CD4-positive, CD25-positive, alpha-beta regulatory T cell (primary cell): ENCODE data around the gene KIF26A. TPM values are rescaled to one million over a fixed set of nuclear protein-coding genes. Genes with fewer than 3 reads are reported as not detected.
"Not testable (repeated sequence)": the region's sequence is repeated elsewhere in the genome, so short reads cannot be mapped to it uniquely, and the experiment has no call there.

ENCODE experiments used
- ATAC-seq, 2 donors: fragments of 150-1000 bp; cut with Tn5 transposase; one replicate each; pipeline ENCODE4 v1.10.0; 2021; ENCODE audit warnings: low read depth in 2 of 2, moderate number of reproducible peaks in 2 of 2, moderate library complexity in 1 of 2
- DNase-seq, 3 donors: peaks; one replicate each; pipeline versions ENCODE4 v3.0.0 to v3.0.0-alpha.2; 2012 to 2022; ENCODE audit warnings: mixed read lengths in 1 of 3
- H3K27ac ChIP-seq: one replicate; pipeline ENCODE4 v1.7.0; 2013; ENCODE audit warnings: mild to moderate bottlenecking, low read length; ENCODE audit not compliant: insufficient read depth, poor library complexity, severe bottlenecking
- H3K27me3 ChIP-seq: one replicate; pipeline ENCODE4 v1.7.0; 2013; ENCODE audit warnings: low read length; ENCODE audit not compliant: control insufficient read depth, insufficient read depth
- H3K36me3 ChIP-seq: one replicate; pipeline ENCODE4 v1.7.0; 2013; ENCODE audit warnings: mild to moderate bottlenecking, low read length, moderate library complexity; ENCODE audit not compliant: control insufficient read depth, insufficient read depth
- H3K4me1 ChIP-seq: 2 replicates; pipeline ENCODE4 v1.7.0; 2013; ENCODE audit warnings: mild to moderate bottlenecking, low read length; ENCODE audit not compliant: insufficient read depth, control insufficient read depth, poor library complexity, severe bottlenecking
- H3K4me3 ChIP-seq: one replicate; pipeline ENCODE4 v1.7.0; 2013; ENCODE audit warnings: low read depth, mild to moderate bottlenecking, low read length, moderate library complexity
- H3K9me3 ChIP-seq, 2 experiments: 1 replicate in 1 of 2; 2 replicates in 1 of 2; pipeline ENCODE4 v1.7.0; 2013; ENCODE audit warnings: low read length in 2 of 2, mild to moderate bottlenecking in 1 of 2, moderate library complexity in 1 of 2; ENCODE audit not compliant: control insufficient read depth in 2 of 2
- H3K27ac Mint-ChIP-seq, 3 donors: one replicate each; pipeline ENCODE4 v1.8.0; 2020 to 2022; ENCODE audit warnings: mild to moderate bottlenecking in 3 of 3, mixed read lengths in 3 of 3, moderate library complexity in 2 of 3
- H3K27me3 Mint-ChIP-seq: one replicate; pipeline ENCODE4 v1.8.0; 2022; ENCODE audit warnings: mild to moderate bottlenecking, mixed read lengths
- H3K36me3 Mint-ChIP-seq: one replicate; pipeline ENCODE4 v1.8.0; 2020; ENCODE audit warnings: mixed read lengths
- H3K4me1 Mint-ChIP-seq, 4 donors: one replicate each; pipeline ENCODE4 v1.8.0; 2020 to 2022; ENCODE audit warnings: mixed read lengths in 4 of 4, mild to moderate bottlenecking in 1 of 4
- H3K4me3 Mint-ChIP-seq, 4 donors: one replicate each; pipeline ENCODE4 v1.8.0; 2020 to 2022; ENCODE audit warnings: mild to moderate bottlenecking in 4 of 4, mixed read lengths in 4 of 4, moderate library complexity in 3 of 4
- H3K9me3 Mint-ChIP-seq, 7 donors: one replicate each; pipeline ENCODE4 v1.8.0; 2020 to 2022; ENCODE audit warnings: mixed read lengths in 7 of 7, mild to moderate bottlenecking in 3 of 7, moderate library complexity in 2 of 7
- polyA plus RNA-seq, 4 donors: library from polyadenylated mRNA; unstranded; fragments of 300-500 nt; fragmentation: Illumina TruSeq; gene quantifications; one replicate each; pipeline ENCODE4 v1.2.3, GENCODE V29; 2021
- total RNA-seq: library from RNA; stranded (reverse); gene quantifications from one replicate; pipeline ENCODE4 v1.2.3, GENCODE V29; 2022

KIF26A gene
- total and polyA plus RNA-seq, 5 donors from 2014 or later: 0.07 TPM; not detected in 4

DNA sequence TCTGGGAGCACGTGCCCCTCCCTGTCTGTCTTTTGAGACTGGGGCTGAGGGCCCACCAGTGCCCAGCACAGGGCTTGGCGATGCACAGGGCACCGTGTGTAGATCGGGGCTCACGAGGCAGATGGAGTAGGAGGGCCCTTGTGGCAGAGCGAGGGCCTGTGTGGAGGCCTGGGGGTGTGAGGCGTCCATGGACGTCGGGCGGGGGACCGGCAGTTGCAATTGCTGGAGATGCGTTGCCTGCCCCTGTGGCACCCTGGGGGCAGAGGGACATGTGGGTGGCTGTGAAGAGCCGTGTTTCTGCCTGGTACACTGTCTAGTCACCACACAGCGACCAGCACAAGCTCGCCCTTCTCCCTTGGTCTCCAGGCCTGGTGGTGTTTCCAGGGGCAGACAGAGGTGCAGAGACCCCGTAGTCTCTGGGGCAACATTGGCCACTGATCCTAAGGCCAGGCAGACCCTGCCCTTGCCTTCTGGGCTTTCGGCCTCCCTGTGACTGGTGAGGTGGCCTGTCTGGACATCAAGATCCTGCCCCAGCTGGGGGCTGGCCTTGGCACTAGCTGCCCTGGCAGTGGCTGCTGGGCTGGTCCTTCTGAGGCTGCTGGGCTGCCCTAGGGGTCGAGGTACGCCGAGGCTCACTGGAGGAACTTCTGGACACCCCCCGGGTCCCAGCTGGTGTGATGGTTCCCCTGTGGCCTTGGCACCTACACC is 14.5 kb downstream of the KIF26A start:
- Histone ChIP-seq H3K27me3 (no peaks in the 10 kb centered on the region), H3K27ac (no peak overlapping the region), H3K4me3 (no peak overlapping the region), H3K9me3 (no peaks in the 10 kb centered on the region), H3K36me3 (no peaks in the 10 kb centered on the region), H3K4me1 (no peaks in the 10 kb centered on the region)
- Mint-ChIP-seq H3K27me3 (peaks cover 5% of the 10 kb centered on the region), H3K9me3 (peaks cover 0 to 1% (median 0%) of the 10 kb centered on the region in 7 donors), H3K36me3 (no peaks in the 10 kb centered on the region), H3K4me1 (no peaks in the 10 kb centered on the region), H3K4me3 (no peak overlapping the region), H3K27ac (no peak overlapping the region)
- DNase-seq (no peak), ATAC-seq (no peak)

DNA sequence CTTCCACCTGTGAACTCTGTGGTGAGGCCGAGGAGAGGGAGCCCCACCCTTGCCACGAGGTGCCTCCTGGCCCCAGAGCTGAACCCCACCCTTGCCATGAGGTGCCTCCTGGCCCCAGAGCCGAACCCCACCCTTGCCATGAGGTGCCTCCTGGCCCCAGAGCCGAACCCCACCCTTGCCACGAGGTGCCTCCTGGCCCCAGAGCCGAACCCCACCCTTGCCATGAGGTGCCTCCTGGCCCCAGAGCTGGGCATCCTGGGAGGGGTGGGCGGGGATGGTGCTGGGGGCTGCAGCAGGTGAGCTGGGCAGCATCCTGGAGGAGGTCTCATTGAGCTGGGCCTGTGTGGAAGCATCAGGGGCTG is 15.0 kb downstream of the KIF26A start:
- H3K27me3 Mint-ChIP-seq, H3K27ac ChIP-seq, H3K27me3 ChIP-seq, H3K4me3 ChIP-seq, H3K4me1 ChIP-seq, H3K9me3 ChIP-seq, H3K4me3 Mint-ChIP-seq, H3K36me3 Mint-ChIP-seq, DNase-seq, H3K36me3 ChIP-seq, H3K4me1 Mint-ChIP-seq, H3K9me3 Mint-ChIP-seq, H3K27ac Mint-ChIP-seq, ATAC-seq: not testable (repeated sequence)

DNA sequence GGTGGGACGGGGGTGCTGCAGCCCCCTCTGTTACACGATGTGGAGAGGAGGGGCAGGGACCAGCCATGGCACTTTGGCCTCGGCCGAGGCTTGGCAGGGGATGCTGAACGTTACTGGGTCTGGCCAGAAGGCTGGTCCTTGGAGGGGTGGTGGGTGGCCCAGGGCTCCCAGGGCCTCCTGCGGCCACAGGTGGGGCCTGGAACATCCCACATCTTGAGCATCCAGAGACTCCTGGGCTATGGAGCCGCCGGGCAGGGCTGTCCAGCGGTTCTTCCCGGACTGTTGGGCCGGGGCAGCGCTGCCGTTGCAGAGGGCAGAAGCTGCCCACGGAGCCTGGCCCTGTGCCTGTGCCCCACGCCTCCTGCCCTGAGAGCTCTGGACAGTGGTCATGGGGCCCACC is 15.9 kb downstream of the KIF26A start:
- Mint-ChIP-seq H3K9me3 (peaks cover 0 to 1% (median 0%) of the 10 kb centered on the region in 7 donors), H3K4me3 (no peak overlapping the region), H3K36me3 (no peaks in the 10 kb centered on the region), H3K4me1 (no peaks in the 10 kb centered on the region), H3K27me3 (peaks cover 5% of the 10 kb centered on the region), H3K27ac (no peak overlapping the region)
- H3K9me3 ChIP-seq: no peaks in the 10 kb centered on the region
- no peak overlapping the region for H3K4me3 ChIP-seq
- no peak overlapping the region for H3K27ac ChIP-seq
- no peak for ATAC-seq
- DNase-seq: no peak
- no peaks in the 10 kb centered on the region for H3K4me1 ChIP-seq
- no peaks in the 10 kb centered on the region for H3K27me3 ChIP-seq
- H3K36me3 ChIP-seq: no peaks in the 10 kb centered on the region

DNA sequence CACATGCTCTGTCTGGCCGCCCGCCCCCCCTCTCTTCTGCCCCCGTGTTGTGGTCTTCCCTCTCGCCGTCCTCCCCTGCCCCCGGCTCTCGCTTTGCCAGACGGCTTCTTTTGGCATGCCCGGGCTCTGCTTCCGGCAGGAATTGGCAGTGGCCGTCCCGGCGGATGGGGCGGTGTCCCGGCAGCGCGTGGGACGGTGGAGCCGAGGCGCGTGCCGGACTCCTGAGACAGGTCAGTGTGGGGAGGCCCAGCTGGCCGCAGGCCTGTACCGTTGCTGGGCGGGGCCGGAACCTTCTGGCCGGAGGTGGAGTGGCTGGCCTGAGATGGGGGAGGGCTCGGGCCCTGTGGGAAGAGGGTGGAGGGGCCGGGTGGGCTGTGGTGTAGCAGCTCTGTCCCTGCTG is 17.1 kb downstream of the KIF26A start:
- peaks cover 5% of the 10 kb centered on the region for H3K27me3 Mint-ChIP-seq
- ATAC-seq (no peak), DNase-seq (no peak)
- H3K4me3 Mint-ChIP-seq: no peak overlapping the region
- Histone ChIP-seq H3K4me3 (no peak overlapping the region), H3K27me3 (no peaks in the 10 kb centered on the region), H3K36me3 (no peaks in the 10 kb centered on the region), H3K27ac (no peak overlapping the region), H3K4me1 (no peaks in the 10 kb centered on the region), H3K9me3 (no peaks in the 10 kb centered on the region)
- H3K27ac Mint-ChIP-seq: no peak overlapping the region
- H3K4me1 Mint-ChIP-seq: no peaks in the 10 kb centered on the region
- peaks cover 0 to 1% (median 0%) of the 10 kb centered on the region in 7 donors for H3K9me3 Mint-ChIP-seq
- no peaks in the 10 kb centered on the region for H3K36me3 Mint-ChIP-seq

DNA sequence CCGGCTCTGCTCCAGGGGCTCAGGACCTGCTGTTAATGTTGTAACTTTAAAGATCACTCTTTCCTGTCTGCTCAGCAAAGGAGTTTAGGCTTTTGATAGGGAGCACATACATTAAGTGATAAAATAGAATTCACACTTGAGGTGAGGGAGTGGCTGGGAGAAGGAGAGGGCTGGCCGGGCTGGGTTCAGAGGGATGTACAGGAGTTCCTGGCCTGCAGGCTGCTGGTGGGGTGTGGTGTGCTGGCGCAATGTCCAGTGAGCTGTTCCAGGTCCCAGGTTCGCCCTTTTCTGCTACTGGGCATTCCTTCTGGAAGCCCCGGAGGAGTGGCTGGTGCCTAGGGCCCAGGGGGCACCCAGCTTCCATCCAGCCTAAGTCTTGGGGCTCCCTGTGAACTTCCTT is 17.8 kb downstream of the KIF26A start:
- Mint-ChIP-seq H3K4me3 (no peak overlapping the region), H3K27ac (no peak overlapping the region)
- no peaks in the 10 kb centered on the region for H3K36me3 ChIP-seq

DNA sequence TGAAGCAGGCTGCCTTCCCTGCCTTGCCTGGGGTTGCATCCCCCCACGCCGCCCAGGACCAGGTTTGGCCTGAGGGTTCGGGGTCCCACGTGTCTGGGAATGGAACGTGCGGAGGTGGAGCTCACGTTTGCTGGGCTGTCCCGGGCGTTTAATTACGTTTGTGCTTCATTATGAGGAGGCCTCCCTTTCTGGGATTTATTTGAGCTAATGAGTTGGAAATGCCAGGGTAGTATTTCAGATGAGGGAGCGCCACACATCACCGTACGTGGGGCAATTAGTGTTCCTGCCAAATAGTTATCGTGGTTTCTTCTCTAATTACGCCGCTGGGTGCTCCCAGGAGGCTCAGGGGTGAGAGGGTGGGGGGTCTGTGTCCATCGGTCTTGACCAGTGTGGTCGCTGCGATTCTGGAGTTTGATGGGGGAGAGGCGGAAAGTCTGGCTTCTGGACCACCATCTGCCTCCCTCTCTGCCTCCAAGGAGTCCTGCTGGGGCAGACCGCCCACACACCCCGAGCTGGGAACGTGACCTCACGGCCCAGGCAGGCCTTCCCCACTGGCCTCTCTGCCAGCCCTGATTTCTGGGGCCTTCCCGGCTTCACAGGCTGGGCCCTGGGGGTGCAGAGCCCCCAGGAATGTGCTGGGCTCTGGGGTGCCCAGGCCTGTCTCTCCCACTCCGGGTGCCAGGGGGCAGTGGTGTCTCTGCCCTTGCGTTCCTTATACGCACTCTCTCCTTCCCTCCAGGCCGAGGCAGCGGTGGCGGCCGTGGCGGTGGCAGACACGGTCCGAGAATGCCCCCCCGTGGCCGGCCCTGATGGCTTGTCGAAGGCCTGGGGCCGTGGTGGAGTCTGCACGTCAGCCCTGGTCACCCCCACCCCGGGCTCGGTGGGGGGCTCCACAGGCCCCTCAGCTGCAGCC is 18.9 kb downstream of the KIF26A start:
- Mint-ChIP-seq H3K27me3 (peaks cover 5% of the 10 kb centered on the region), H3K9me3 (peaks cover 0 to 1% (median 0%) of the 10 kb centered on the region in 7 donors), H3K4me3 (no peak overlapping the region), H3K27ac (no peak overlapping the region), H3K36me3 (no peaks in the 10 kb centered on the region), H3K4me1 (no peaks in the 10 kb centered on the region)
- Histone ChIP-seq H3K27me3 (no peaks in the 10 kb centered on the region), H3K36me3 (no peaks in the 10 kb centered on the region), H3K4me3 (no peak overlapping the region), H3K27ac (no peak overlapping the region), H3K9me3 (no peaks in the 10 kb centered on the region), H3K4me1 (no peaks in the 10 kb centered on the region)
- DNase-seq: no peak
- ATAC-seq: no peak

More for the DNA sequence above, 17.8 kb downstream of the KIF26A start:
- H3K4me1 ChIP-seq: no peaks in the 10 kb centered on the region
- Mint-ChIP-seq H3K27me3 (peaks cover 5% of the 10 kb centered on the region), H3K9me3 (peaks cover 0 to 1% (median 0%) of the 10 kb centered on the region in 7 donors), H3K4me1 (no peaks in the 10 kb centered on the region), H3K36me3 (no peaks in the 10 kb centered on the region)
- no peak overlapping the region for H3K4me3 ChIP-seq
- DNase-seq (no peak), ATAC-seq (no peak)
- H3K9me3 ChIP-seq: no peaks in the 10 kb centered on the region
- no peaks in the 10 kb centered on the region for H3K27me3 ChIP-seq
- no peak overlapping the region for H3K27ac ChIP-seq

DNA sequence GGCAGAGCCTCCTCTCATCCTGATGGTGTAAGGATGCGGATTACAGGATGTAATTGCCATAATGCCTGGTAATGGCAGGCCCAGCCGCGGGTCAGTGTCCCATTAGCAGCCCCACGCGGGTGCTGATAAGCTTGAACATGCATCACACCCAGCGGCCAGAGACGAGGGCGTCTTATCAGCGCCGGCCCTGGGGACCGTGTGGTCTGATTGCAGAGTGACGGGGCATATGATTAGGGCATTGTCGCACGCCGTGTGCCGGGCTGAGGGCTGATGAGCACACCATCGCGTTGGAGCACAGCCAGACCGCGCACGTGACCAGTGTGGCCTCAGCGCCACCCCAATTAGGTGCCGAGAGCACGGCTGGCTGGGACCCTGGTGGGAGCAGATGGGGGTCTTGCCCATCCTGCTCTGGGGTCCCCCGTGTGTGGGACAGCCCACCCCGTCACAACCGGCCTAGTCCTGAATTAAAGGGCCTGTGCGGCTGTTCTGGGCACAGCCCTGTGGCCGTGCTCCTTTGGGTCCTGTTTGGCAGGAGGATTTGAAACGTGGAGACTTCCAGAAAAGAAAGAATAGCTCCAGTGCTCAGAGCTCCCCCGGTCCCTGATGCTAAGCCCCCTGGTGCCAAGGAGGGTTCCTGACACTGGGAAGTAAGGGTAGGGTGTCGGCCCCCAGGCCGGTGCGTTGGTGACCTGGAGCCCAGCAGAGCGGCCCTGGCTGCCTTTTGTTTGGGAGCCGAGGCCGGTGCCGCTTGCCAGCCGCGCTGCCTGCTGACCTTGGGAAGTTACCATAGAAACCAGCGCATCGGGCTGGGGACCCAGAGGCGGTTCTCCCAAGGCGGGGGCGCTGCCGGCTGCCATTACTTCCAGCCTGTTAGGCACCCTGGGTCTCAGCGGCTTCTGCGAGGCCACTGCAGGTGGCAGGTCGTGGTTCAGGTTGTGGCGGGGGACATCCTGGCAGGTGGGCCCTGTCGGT is 20.7 kb downstream of the KIF26A start:
- H3K9me3 Mint-ChIP-seq: peaks cover 0 to 1% (median 0%) of the 10 kb centered on the region in 7 donors
- H3K36me3 ChIP-seq: no peaks in the 10 kb centered on the region
- H3K4me3 ChIP-seq: no peak overlapping the region
- H3K4me1 Mint-ChIP-seq: no peaks in the 10 kb centered on the region
- H3K27ac ChIP-seq: no peak overlapping the region
- no peaks in the 10 kb centered on the region for H3K27me3 ChIP-seq
- H3K36me3 Mint-ChIP-seq: no peaks in the 10 kb centered on the region
- ATAC-seq: no peak
- DNase-seq: no peak
- H3K4me1 ChIP-seq: no peaks in the 10 kb centered on the region
- H3K4me3 Mint-ChIP-seq: no peak overlapping the region
- H3K9me3 ChIP-seq: no peaks in the 10 kb centered on the region
- H3K27me3 Mint-ChIP-seq: no peaks in the 10 kb centered on the region
- H3K27ac Mint-ChIP-seq: no peak overlapping the region
